Measurements from ENCODE around the gene ST3GAL5.

DNA sequence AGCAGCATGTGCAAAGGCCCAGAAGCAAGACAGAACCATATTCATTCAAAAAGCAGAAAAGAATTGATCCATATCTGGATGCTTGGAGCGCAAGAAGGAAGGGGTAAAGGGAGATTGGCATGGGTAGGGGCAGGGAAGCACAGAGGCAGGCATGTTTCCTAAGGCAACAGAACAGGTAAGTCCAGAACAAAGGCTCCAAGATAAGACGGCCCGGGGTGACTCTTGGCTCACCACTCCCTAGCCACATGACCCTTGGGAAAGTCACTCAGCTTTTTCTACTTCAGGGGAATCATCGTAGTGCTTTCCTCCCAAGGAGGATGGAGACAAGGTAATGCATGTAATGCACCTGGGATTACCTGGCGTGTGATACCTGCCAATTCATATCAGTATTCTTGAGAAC, 37.7 kb upstream of the ST3GAL5 start:
- TF ChIP-seq TAF1 (IDR thresholded peaks at IDR 0.05; ENCODE audit: low read depth, low read length) (no peak), POLR2A (IDR thresholded peaks at IDR 0.05; ENCODE audit: low read depth, low read length) (no peak), POLR2AphosphoS5 (IDR thresholded peaks at IDR 0.05; ENCODE audit: low read depth, low read length) (no peak), PAX5 (IDR thresholded peaks at IDR 0.05; ENCODE audit: insufficient read depth, low read length, severe bottlenecking) (no peak)
